Endothelial cell of umbilical vein (primary cell): ENCODE results near the gene MCTP1. TPM values are rescaled to one million over a fixed set of nuclear protein-coding genes. Genes with fewer than 3 reads are reported as not detected.

Experiments used
- BruUV-seq: library from RNA; stranded (reverse); fragments of 400-500 nt; replicated peaks from 2 replicates; lab custom pipeline; 2021; lab: Mats Ljungman, UMichigan
- CTCF ChIA-PET: fragments of 300-600, 350-600 bp; sonication (Branson Sonifier 250); formaldehyde crosslinking; loops from one replicate; lab custom pipeline; 2021; ENCODE audit warnings: antibody characterized with exemption, inconsistent platforms; lab: Charles Lee
- POLR2A ChIA-PET: fragments of 300-600, 350-600 bp; sonication (Branson Sonifier 250); formaldehyde crosslinking; loops from one replicate; lab custom pipeline; 2021; ENCODE audit warnings: antibody characterized with exemption, inconsistent platforms; lab: Charles Lee
- DNase-seq: peaks from one replicate; pipeline ENCODE4 v3.0.0-alpha.2; 2011; ENCODE audit warnings: low read depth, low spot score
- FAIRE-seq: peaks from 2 replicates; lab custom pipeline; 2011; peaks lifted over from hg19 to GRCh38; lab: Jason Lieb, UNC
- H2AFZ ChIP-seq: 2 replicates; pipeline ENCODE4 v1.6.0; 2012; ENCODE audit warnings: low read depth, low read length, control low read depth, inconsistent platforms
- H3K27ac ChIP-seq: 2 replicates; pipeline ENCODE4 v1.5.1; 2011; ENCODE audit warnings: low read depth, mild to moderate bottlenecking, control low read depth, low read length, moderate library complexity; ENCODE audit not compliant: insufficient read depth
- H3K27me3 ChIP-seq, 2 experiments: 2 replicates each; pipeline versions ENCODE4 v1.6.0 to v1.6.1; 2011; ENCODE audit warnings: low read length in 2 of 2, mixed read lengths in 1 of 2; ENCODE audit not compliant: control insufficient read depth in 2 of 2, insufficient read depth in 2 of 2
- H3K36me3 ChIP-seq, 2 experiments: 2 replicates in 1 of 2; 3 replicates in 1 of 2; pipeline ENCODE4 v1.5.1; 2011; ENCODE audit warnings: low read length in 2 of 2, mild to moderate bottlenecking in 1 of 2, moderate library complexity in 1 of 2; ENCODE audit not compliant: control insufficient read depth in 2 of 2, insufficient read depth in 2 of 2; ENCODE audit errors: extremely low read depth in 1 of 2
- H3K4me1 ChIP-seq: 3 replicates; pipeline ENCODE4 v1.5.1; 2011; ENCODE audit warnings: mild to moderate bottlenecking, low read length; ENCODE audit not compliant: control insufficient read depth, insufficient read depth; ENCODE audit errors: extremely low read depth
- H3K4me2 ChIP-seq: 2 replicates; pipeline ENCODE4 v1.6.1; 2011; ENCODE audit warnings: low read length, control low read depth, mixed read lengths; ENCODE audit not compliant: insufficient read depth
- H3K4me3 ChIP-seq, 3 experiments: fragments of 200-600 bp in 1 of 3; sonication (generic), shearing (Covaris generic) in 1 of 3; replicated peaks in 1 of 3; 2 replicates each; pipeline ENCODE4 v1.5.1; 2011 to 2016; ENCODE audit warnings: control low read depth in 3 of 3, low read length in 3 of 3, mild to moderate bottlenecking in 2 of 3, inconsistent platforms in 1 of 3, low read depth in 1 of 3, moderate library complexity in 1 of 3; ENCODE audit not compliant: insufficient read depth in 1 of 3
- H3K79me2 ChIP-seq: 2 replicates; pipeline ENCODE4 v1.6.0; 2012; ENCODE audit warnings: low read length, inconsistent platforms; ENCODE audit not compliant: control insufficient read depth, insufficient read depth
- H3K9ac ChIP-seq: replicated peaks from 2 replicates; pipeline ENCODE3; 2011; ENCODE audit warnings: low read length, control low read depth; ENCODE audit not compliant: insufficient read depth; ENCODE audit errors: extremely low read depth
- H3K9me1 ChIP-seq: replicated peaks from 3 replicates; pipeline ENCODE4 v1.6.0; 2011; ENCODE audit warnings: mild to moderate bottlenecking, low read length; ENCODE audit not compliant: control insufficient read depth, insufficient read depth; ENCODE audit errors: extremely low read depth
- H3K9me3 ChIP-seq: replicated peaks from 2 replicates; pipeline ENCODE4 v1.5.1; 2012; ENCODE audit warnings: low read length, inconsistent platforms; ENCODE audit not compliant: control insufficient read depth, insufficient read depth
- H4K20me1 ChIP-seq: replicated peaks from 2 replicates; pipeline ENCODE3; 2011; ENCODE audit warnings: mild to moderate bottlenecking, low read length; ENCODE audit not compliant: control insufficient read depth, insufficient read depth; ENCODE audit errors: extremely low read depth
- EZH2 ChIP-seq: IDR thresholded peaks from 2 replicates; pipeline ENCODE4 v1.6.1; 2012; ENCODE audit warnings: borderline replicate concordance, low read depth, mild to moderate bottlenecking, moderate library complexity, low read length, inconsistent platforms; ENCODE audit not compliant: severe bottlenecking
- FOS ChIP-seq: IDR thresholded peaks from 2 replicates; pipeline ENCODE4 v1.6.1; 2011; ENCODE audit warnings: mild to moderate bottlenecking, low read length, moderate library complexity, borderline replicate concordance; ENCODE audit not compliant: insufficient read depth
- GATA2 ChIP-seq: IDR thresholded peaks from 2 replicates; pipeline ENCODE4 v1.7.0; 2011; ENCODE audit warnings: low read depth, mild to moderate bottlenecking, moderate library complexity, mixed read lengths, low read length; ENCODE audit not compliant: insufficient read length, insufficient read depth
- JUN ChIP-seq: IDR thresholded peaks from 2 replicates; pipeline ENCODE4 v1.6.1; 2011; ENCODE audit warnings: borderline replicate concordance, low read depth; ENCODE audit not compliant: insufficient read length, insufficient read depth
- MYC ChIP-seq: IDR thresholded peaks from one replicate; pipeline ENCODE4 v1.6.1; 2011; ENCODE audit warnings: mild to moderate bottlenecking, low read depth, low read length
- POLR2A ChIP-seq: IDR thresholded peaks from 2 replicates; pipeline ENCODE4 v1.6.1; 2012; ENCODE audit warnings: low read depth, mild to moderate bottlenecking, control low read depth, low read length
- POLR2AphosphoS5 ChIP-seq: IDR thresholded peaks from 2 replicates; pipeline ENCODE4 v1.6.1; 2012; ENCODE audit warnings: low read depth, mild to moderate bottlenecking, control low read depth, low read length, moderate library complexity; ENCODE audit not compliant: insufficient read depth
- dilution Hi-C: fragments of 300-500 bp; cut with MboI; formaldehyde crosslinking; loops from one replicate; pipeline ENCODE4 v1.15.0; 2019; ENCODE audit warnings: low sequenced_read_pairs; ENCODE audit not compliant: extremely low pct_ligation_motif_present
- intact Hi-C: fragments of 100-400 bp; cut with micrococcal nuclease; formaldehyde crosslinking; loops from one replicate; pipeline ENCODE4 v1.10.0; 2022
- polyA plus RNA-seq, 4 experiments: library from polyadenylated mRNA; depleted of rRNA in 3 of 4; stranded (reverse) in 3 of 4; unstranded in 1 of 4; fragments of >200 nt; gene quantifications; 2 replicates each; pipeline versions ENCODE4 v1.2.1 to v1.2.3, GENCODE V29; 2011 to 2012; ENCODE audit warnings: missing spikeins in 1 of 4
- total RNA-seq: library from RNA; stranded (reverse); gene quantifications from 2 replicates; pipeline ENCODE4 v1.2.3, GENCODE V29; 2021
- TF ChIP-seq, protein P1 (sequence below), 2 donors: IDR thresholded peaks; 1 replicate in 1 of 2; 2 replicates in 1 of 2; pipeline ENCODE4 v1.5.1; 2011; ENCODE audit warnings: low read length in 2 of 2, mild to moderate bottlenecking in 2 of 2, moderate library complexity in 2 of 2, control low read depth in 1 of 2, inconsistent platforms in 1 of 2, low read depth in 1 of 2; ENCODE audit not compliant: insufficient read depth in 1 of 2; ENCODE audit errors: extremely low read depth in 1 of 2
- TF ChIP-seq, protein P2 (sequence below): IDR thresholded peaks from 2 replicates; pipeline ENCODE4 v1.6.1; 2011; ENCODE audit not compliant: insufficient read depth, insufficient read length

Gene MCTP1
- total and polyA plus RNA-seq, 2 donors (not counting 3 experiments of a cell fraction or from before 2014, with no cell fraction given): 79.3 to 203 TPM

DNA sequence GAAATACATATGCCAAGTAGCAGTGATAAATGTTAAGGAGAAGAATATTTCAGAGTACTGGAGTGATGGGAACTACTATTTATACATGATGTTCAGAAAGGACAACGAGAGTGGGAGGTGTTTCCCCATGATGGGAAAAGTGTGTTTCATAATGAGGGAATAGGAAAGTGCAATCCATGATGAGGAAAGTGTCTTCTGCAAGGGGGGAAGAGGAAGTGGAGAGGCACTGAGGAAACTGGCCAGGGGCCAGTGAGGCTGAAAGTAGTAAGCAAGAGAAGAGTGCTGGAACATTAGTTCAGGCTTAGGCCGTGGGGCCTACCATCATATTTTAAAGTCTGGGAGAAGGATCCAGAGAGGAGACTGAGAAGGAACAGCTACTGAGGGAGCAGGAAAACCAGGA is 339.2 kb downstream of the MCTP1 start:
- POLR2A ChIA-PET: no interaction called here
- Histone ChIP-seq H4K20me1 (peaks cover 5% of the 10 kb centered on the region), H3K4me1 (no peaks in the 10 kb centered on the region), H3K4me2 (no peak overlapping the region), H2AFZ (no peak overlapping the region), H3K4me3 (no peak overlapping the region), H3K27me3 (no peaks in the 10 kb centered on the region), H3K27ac (no peak overlapping the region), H3K9me1 (no peaks in the 10 kb centered on the region), H3K36me3 (peaks cover 0 to 4% of the 10 kb centered on the region in 2 experiments), H3K9me3 (no peaks in the 10 kb centered on the region), H3K9ac (no peak overlapping the region), H3K79me2 (peaks cover 6% of the 10 kb centered on the region)
- intact Hi-C loops: no loop called here
- CTCF ChIA-PET: interaction anchor here (0.8 to 1.7 kb wide), 3 partner anchors 16 to 23 kb away, joined by 3 to 5 read pairs (median 3); no protein-coding TSS in a partner anchor
- no peak for FAIRE-seq
- TF ChIP-seq POLR2A (no peak), JUN (no peak)
- no TSS peak for BruUV-seq
- dilution Hi-C loops: no loop called here
- DNase-seq: no peak

DNA sequence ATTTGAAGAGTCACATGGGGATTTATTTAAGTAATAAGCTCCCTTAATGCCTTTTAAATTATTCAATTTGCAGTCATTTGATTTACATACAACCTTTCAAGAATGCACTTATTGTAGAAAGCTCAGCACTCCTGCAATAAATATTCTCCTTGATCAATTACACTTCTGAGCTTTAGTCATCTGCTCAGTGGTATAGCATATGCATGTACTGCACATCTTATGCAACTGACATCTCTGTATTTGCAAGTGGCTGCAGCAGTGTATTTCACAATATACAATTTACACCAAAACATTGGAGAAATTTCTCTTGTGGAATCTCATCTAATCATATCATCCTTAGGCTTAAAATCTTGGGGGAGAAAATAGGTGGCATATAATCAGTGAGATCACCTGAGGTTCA is 340.7 kb downstream of the MCTP1 start:
- no peak overlapping the region for H2AFZ ChIP-seq
- no TSS peak for BruUV-seq
- H3K79me2 ChIP-seq: peaks cover 6% of the 10 kb centered on the region
- H3K9ac ChIP-seq: no peak overlapping the region
- CTCF ChIA-PET: interaction anchor here (0.8 to 1.7 kb wide), 3 partner anchors 11 to 24 kb away, joined by 3 to 5 read pairs (median 3); no protein-coding TSS in a partner anchor
- POLR2A ChIA-PET: no interaction called here
- no peaks in the 10 kb centered on the region for H3K9me1 ChIP-seq
- no peaks in the 10 kb centered on the region for H3K4me1 ChIP-seq
- peaks cover 5% of the 10 kb centered on the region for H4K20me1 ChIP-seq
- H3K27me3 ChIP-seq: no peaks in the 10 kb centered on the region
- peaks cover 3 to 6% of the 10 kb centered on the region in 2 experiments for H3K36me3 ChIP-seq
- no peak for DNase-seq
- intact Hi-C loops: no loop called here
- TF ChIP-seq MYC (no peak), POLR2A (no peak), GATA2 (no peak), JUN (no peak), EZH2 (no peak), POLR2AphosphoS5 (no peak), FOS (no peak)
- TF ChIP-seq, protein P1, sequence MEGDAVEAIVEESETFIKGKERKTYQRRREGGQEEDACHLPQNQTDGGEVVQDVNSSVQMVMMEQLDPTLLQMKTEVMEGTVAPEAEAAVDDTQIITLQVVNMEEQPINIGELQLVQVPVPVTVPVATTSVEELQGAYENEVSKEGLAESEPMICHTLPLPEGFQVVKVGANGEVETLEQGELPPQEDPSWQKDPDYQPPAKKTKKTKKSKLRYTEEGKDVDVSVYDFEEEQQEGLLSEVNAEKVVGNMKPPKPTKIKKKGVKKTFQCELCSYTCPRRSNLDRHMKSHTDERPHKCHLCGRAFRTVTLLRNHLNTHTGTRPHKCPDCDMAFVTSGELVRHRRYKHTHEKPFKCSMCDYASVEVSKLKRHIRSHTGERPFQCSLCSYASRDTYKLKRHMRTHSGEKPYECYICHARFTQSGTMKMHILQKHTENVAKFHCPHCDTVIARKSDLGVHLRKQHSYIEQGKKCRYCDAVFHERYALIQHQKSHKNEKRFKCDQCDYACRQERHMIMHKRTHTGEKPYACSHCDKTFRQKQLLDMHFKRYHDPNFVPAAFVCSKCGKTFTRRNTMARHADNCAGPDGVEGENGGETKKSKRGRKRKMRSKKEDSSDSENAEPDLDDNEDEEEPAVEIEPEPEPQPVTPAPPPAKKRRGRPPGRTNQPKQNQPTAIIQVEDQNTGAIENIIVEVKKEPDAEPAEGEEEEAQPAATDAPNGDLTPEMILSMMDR (IDR thresholded peaks at IDR 0.05; ENCODE audit: extremely low read depth in 1 of 2, insufficient read depth in 1 of 2, low read depth in 1 of 2, low read length in 2 of 2): no peak
- TF ChIP-seq, protein P2, sequence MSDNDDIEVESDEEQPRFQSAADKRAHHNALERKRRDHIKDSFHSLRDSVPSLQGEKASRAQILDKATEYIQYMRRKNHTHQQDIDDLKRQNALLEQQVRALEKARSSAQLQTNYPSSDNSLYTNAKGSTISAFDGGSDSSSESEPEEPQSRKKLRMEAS: no peak
- H3K4me2 ChIP-seq: no peak overlapping the region
- dilution Hi-C loops: no loop called here
- no peak for FAIRE-seq
- H3K9me3 ChIP-seq: no peaks in the 10 kb centered on the region
- no peak overlapping the region for H3K4me3 ChIP-seq
- no peak overlapping the region for H3K27ac ChIP-seq
